HG03095 (cell line): ENCODE measurements around the gene PRLR.
"Not testable (repeated sequence)": the region's sequence is repeated elsewhere in the genome, so short reads cannot be mapped to it uniquely, and the experiment has no call there.

Source experiments
- ATAC-seq: cut with Tn5 transposase; IDR thresholded peaks from one replicate; pipeline ENCODE4 v1.9.1; 2021; ENCODE audit warnings: moderate library complexity; ENCODE audit not compliant: unreplicated experiment

Gene PRLR

DNA sequence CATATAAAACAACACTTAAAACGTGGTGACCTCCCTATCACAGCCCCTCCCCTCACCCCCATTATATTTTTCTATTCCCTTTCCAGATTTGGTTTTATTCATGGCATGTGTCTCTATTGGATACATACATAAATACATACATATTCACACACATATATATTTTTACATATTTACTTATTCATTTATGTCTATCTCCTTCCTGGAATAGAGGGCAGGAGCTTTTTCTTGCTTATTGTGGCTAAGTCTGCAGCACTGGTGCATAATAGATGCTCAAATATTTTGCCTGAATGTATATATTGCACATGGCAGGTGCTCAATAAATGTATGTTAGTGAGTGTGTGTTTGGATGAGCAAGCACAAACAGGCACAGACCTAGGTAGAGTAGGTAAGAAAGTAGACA lies 185.0 kb downstream of the PRLR start:
- ATAC-seq, result no peak

DNA sequence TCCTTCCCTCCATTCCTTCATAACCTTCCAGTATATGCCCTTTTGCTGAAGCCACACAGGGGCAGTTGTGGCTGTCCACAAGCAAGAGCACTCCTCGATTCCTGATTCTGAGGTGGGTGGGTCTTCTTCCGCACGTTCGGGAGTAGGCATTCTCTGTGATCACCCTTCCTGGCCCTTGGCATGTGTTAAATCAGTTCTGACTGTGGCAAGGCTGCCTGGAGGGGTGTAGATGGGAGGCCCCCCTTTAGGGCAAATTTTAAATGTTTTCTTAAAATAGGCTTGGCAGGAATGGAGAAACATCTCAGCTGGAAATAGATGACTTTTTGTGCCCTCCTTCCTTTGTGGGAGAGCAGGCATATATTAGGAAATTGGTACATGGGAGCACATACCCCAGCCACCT lies 185.6 kb downstream of the PRLR start:
- ATAC-seq, result no peak

DNA sequence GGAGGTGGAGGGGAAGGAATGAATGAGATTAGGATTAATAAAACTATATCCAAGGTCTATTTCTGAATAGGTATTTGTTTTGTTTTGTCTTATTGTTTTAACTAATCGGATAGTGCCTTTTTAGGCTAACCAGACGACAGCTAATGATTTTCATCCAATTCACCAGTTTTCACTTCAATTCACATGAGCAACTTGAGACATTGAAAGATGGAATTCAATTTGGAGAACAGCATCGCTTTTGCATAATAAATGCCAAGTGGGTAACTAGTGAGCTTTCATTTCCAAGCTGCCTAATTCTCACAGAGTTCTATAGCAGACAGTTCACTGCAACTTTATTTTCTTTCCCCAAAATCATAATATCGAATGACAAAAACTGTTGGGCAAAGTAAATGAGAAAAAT lies 187.5 kb downstream of the PRLR start:
- no peak for ATAC-seq

DNA sequence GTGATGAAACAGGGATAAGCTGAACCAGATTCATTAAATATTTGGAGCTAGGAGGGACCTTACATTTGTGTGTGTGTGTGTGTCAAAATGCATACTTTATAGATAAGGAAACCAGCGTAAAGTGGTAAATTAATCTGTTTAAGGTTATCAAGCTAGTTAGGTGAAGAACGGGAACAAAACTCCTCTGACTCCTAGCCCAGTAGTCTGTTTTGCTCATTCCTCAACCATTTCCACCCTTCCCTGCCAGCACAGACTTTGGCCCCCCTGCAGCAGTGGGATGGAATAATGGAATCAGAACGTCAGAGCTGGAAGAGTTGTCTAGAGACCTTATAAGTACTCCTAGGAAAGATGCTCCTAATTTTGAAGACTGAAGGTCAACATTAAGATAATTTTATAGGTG lies 189.0 kb downstream of the PRLR start:
- no peak for ATAC-seq

DNA sequence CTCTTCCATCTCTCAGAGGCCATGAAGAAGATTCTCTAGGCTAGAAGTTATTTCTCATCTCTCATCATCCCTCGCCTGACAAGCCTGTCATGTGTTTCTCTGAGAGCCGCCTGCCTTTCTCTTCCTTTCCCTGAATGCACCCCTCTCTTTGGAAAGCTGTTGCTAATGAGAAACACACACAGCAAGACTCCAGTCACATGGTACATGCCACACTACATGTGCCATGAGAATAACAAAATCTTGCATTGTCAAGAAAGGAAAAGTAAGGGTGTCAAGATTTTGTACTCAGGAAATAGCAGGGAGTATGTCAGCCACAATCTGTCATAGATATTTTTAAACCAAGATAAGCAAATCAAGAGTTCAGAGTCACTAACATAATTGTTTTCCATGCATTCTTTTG lies 191.4 kb downstream of the PRLR start:
- no peak for ATAC-seq

DNA sequence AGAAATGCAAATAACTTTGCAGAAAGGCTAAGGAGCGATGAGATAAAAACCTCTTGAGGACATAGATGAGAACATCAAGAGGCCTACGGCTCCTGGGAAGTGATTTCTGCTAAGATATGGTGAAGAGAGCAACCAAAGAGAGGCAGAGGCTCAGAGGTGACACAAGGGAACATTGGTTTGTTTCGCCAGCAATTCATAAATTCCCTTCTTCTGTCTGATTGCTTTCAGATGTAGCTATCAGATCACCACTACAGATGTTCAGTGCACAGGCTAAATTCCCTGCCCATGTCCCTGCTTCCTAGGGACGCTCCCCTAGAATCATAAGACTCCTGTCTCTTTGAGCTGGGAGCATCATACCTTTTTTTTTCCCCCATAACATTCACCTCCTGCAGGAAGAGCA lies 193.8 kb downstream of the PRLR start:
- ATAC-seq, result no peak

DNA sequence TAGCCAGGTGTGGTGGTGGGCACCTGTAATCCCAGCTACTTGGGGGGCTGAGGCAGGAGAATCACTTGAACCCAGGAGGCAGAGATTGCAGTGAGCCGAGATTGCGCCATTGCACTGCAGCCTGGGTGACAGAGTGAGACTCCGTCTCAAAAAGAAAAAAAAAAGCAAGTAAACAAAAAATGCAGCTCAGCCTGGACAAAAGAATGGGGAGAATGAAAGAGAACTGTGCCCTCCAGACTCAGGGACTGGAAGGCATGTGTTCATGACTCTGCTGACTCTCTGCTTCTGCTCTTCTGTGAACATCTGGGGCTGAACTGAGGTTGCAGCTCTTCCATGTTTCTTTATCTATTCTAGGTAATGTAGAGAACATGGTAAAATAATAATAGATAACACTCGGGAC lies 194.4 kb downstream of the PRLR start:
- ATAC-seq, result not testable (repeated sequence)

DNA sequence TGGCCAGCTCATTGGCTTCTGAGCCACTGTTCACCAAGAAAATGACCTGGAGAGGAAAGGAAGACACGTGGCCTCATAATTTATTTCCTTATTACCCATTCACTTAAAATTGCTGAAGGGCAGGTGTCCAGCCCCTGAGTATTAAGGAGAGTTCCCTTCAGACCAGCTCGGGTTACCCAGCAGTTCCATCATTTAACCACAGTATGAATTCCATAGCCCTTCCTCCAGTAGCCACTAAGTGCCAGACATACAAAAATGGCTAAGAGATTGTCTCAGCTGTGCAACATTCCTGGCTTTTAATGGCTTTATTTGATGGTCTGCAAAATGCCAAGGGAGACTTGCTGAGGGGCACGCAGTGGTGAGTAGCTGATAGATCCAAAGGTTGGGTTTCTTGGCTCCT lies 195.0 kb downstream of the PRLR start:
- no peak for ATAC-seq

DNA sequence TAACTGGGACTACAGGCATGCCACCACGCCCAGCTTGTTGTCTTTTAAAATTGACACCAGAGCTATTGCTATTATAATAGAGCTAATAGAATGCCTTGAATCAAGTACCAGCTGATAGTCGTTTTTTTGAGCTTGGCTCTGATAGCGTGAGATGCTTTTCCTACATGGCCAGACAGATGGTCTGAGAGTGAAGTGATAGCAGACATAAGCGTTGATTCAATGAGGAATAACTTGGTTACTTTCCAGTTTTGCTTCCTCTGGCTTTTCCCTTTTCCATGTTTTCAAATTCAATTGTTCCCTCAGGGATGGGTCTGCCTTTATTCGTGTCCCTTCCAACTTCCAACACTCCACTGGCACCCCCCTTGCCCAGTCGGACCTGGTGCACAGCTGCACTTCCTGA lies 197.9 kb downstream of the PRLR start:
- no peak for ATAC-seq

DNA sequence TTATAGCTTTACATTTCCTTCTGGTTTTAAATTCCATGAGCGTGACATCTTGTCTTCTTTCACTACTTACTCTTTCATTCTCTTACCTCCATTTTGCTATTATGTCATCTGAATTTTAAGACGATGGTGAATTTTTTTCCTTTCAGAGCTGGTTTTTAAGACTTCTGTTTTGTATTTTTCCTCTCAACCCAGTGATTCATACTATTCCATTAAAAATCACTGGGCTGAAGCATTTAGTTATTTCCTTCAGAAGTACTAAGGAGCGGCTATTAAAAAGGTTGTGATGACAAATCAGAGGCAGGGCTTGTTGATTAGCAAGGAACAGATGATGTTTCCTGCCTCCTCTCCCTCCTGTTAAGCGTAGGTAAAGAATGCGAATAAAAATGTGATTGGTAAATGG lies 199.0 kb downstream of the PRLR start:
- ATAC-seq, result no peak

DNA sequence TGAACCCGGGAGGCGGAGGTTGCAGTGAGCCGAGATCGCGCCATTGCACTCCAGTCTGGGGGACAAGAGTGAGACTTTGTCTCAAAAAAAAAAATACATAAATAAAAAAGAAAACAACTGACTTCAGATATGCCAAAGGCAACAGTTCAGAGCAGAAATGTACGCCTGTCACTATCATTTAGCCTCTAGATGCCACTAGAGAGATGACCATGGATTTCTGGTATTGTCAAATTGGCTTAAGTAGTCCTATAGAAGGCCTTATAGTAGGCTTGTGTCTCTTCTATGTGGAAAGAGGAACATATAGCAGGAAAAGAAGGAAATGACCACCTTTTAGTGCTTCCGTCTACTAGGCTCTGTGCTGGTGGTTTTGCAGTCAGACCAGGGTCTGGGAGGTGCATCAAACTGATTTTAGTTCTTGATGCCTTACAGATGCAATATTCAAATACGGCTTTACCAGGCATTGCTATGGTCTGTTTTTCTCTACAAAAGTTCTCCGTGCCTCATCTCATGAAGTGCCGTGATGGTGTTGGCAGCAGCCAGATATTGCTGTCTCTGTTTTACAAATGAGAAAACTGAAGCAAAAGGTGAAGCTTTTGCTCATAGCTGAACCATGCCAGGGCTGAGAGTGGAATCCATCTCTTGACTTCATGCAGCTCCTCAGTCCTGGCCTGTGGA lies 199.7 kb downstream of the PRLR start:
- no peak for ATAC-seq

DNA sequence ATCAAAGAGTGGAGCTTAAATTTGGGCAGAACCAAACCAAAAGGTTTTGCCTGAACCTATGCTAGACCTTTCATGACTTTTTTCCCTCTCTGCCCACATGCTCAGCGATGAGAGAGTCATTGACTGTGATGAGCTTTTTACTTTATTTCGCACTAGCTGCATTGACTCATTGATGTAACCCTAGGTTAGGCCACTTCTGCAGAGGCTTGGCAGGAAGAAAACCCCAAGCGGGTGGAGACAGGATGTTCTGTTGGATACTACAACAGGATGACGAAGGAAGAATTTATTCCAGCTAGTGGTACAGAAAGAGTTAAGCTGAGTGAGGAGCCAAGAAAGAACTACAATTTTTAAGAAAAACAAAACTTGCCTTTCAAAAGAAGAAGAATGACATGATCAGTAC lies 201.0 kb downstream of the PRLR start:
- no peak for ATAC-seq

DNA sequence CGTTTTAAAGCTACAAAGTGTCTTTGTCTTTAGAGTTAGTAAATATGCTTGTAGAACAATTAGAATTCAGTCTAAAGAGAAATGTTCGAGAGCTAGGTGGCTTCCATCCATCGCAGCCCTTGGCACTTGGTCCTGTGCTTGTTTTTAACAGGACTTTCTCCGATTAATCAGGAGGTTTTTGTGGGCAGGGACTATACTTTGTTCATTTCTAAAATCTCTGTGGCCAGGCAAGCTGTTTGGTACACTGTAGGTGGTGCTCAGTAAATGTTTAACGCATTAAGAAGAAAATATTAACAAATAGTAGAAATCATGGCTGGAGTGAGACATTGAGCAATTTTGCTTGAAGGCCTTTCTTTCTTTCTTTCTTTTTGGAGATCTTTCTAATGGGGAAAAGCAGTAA lies 203.3 kb downstream of the PRLR start:
- ATAC-seq, result no peak

DNA sequence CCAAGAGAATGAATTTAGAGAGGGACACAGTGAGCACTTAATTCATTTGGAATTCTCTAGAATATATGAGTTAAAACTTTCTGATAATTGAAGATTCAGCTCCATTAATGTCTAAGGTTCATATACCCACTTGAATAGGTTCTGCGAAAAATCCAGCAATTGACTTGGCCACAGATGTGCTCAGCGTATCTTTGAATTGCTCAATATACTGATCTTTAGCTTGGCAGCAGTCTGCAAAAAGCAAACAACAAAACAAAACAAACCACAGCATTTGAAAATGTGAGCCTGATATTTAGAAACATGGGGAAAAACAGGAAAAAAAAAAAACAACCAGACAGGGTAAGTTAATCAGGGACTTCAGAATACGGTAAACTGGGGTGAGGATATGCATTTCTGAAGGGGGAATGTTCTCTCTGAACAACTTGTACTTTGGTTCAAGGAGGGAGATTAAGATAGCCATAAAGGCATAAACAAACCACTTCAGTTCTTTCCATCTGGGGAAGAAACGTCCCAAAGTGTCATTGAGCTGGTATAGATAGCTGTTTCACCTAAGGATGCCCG lies 203.9 kb downstream of the PRLR start:
- ATAC-seq, result no peak

DNA sequence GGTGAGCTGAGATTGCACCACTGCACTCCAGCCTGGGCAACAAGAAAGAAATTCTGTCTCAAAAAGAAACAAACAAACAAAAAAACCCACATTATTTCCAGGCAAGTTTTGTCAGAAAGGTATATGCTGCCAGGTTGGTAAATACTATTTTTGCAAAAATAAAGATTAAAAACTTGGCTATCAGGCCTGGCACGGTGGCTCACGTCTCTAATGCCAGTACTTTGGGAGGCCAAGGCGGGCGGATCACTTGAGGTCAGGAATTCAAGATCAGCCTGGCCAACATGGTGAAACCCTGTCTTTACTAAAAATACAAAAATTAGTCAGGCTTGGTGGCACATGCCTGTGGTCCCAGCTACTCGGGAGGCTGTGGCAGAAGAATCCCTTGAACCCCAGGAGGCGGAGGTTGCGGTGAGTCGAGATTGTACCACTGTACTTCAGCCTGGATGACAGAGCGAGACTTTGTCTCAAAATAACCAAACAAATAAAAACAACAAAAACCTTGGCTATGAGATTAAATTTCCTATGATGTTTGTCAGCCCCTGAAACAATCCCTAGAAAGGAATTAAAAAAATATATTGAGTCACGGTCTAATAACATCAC lies 205.3 kb downstream of the PRLR start:
- ATAC-seq, result no peak

DNA sequence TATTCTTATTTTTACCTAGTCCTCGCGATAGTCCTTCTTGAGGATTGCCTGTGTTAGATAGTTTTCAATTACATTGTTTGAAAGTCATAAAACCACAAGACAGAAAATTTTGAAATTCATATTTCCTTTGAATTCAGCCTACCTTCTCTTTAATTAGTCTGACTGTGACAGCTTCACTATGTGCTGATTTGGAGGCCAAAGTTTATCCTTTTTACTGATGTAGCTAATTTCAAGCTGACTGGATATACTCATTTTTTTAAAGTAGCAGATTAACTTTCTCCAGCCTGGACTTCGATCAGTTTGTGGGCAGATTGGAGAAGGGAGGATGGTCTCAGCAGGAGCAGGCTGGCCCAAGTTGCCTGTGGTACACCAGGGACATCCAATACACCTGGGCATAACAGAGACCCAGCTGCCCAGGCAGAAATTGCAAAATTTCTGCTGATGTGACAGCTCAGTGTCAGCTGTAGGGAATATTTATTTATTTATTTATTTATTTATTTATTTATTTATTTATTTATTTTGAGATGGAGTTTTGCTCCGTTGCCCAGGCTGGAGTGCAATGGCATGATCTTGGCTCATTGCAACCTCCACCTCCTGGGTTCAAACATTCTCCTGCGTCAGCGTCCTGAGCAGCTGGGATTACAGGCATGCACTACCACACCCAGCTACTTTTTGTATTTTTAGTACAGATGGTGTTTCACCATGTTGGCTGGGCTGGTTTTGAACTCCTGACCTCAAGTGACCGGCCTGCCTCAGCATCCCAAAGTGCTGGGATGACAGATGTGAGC lies 206.7 kb downstream of the PRLR start:
- ATAC-seq, result no peak

DNA sequence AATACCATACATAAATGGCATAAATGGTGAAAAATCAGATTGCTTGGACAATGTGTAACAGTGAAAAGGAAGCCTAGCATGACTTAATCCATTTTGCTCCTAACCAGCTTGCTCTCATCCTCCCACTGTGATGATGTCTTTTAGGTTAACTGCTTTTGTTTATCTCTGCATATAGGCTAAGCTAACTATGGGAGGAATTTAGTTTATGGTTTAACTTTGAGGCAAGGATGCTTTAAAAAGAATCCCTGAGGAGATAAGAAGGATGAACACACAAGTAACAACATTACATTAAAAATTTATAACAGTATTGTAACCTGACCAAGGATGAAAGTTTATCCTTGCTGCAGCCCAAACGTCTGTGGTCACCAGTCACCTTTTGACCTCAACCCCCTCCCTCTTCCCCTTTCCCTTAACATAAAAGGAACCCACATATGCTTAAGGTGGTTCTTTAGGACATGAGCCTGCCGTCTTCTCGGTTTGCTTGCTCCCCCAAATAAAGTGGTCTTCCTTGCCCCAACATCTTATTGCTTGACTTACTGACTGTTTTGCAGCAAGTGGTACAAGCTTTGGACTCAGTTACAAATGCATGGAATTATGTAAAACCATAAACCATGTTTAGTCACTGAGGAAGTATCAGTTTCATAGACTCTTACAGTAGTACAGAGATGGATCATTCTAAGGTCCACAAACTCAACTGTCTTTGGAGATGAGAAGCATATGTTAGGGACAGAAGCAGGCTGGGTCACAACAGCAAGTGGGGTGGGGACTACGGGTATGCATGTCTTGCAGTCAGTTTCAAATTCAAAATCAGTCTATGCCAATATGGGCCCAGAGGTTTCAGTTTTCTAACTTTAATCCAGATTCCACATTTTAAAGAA lies 213.9 kb downstream of the PRLR start:
- ATAC-seq, result no peak

DNA sequence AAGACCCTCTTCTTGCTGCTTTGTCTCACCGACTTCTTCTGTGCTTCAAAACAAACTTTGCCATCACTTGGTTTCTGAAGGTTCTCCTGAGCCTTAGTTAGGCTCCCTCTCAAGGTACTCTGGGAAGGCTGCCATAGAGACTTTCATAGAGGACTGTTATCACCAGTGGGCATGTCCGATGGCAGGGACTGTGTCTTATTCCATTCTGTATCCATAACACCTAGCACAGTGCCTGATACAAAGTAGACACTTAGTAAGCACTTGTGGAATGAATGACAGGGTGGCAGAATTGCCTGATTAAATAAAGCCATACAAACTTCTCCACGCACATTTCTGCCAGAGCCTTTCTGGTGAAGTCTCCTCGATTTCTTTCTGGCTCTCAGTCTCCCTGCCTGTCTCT lies 215.2 kb downstream of the PRLR start:
- no peak for ATAC-seq

DNA sequence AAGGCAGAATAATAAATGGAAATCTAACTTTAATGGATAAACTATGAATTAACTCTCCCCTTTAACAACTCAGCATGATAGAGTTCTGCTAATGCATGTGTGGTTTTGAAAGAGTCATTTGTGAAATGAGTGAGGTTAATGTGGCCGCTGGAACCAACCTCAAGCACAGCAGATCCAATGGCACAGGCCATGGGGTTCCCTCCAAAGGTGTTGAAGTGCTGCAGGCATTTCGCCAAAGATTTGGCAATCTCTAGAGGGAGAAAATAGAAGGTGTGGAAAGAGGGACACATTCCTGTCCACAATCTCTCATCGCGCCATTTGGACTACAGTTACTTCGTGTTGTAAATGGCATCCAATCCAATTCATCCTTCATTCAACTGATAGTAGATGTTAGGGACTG lies 217.5 kb downstream of the PRLR start:
- no peak for ATAC-seq

DNA sequence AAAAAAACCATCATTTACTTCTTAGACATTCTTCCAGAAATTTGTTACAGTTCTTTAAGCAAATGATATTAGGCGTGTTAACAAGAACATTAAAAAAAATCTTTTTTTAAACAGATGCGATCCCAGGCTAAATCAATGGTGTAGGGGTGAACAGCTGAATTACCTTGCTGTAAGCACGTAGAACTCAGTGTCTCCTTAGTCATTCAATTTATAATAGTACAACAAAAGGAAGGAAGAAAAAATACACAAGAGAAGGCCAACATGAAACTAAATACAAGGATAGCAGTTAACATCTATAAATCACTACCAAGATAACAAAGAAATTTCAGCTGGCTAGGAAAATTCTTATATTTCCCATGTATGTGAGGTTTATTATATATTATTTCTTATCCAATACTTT lies 217.9 kb downstream of the PRLR start:
- ATAC-seq, result no peak

DNA sequence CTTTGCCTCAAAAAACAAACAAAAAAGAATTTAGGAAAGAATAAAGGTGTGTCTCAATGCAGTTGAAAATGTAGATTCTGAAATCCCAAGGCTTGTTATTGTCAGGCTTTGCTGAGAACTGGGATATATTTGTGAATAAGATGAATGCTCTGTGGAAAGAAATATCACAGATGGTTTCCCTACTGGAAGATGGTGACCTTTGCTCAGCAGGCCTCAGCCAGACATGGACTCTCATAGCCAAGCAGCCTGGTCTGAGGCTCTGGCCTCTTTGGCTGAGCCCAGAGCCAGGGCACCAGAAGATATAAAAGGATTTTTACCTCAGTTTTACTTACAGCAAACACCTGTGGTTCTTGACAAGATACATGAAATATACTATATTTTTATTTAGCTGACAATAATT lies 219.6 kb downstream of the PRLR start:
- no peak for ATAC-seq
